ENCODE data around the gene KLHL28. TPM values are rescaled to one million over a fixed set of nuclear protein-coding genes. Genes with fewer than 3 reads are reported as not detected.

KLHL28 gene
- polyA plus RNA-seq, 3 donors = 4.1 to 16.8 (median 16.4) TPM

DNA sequence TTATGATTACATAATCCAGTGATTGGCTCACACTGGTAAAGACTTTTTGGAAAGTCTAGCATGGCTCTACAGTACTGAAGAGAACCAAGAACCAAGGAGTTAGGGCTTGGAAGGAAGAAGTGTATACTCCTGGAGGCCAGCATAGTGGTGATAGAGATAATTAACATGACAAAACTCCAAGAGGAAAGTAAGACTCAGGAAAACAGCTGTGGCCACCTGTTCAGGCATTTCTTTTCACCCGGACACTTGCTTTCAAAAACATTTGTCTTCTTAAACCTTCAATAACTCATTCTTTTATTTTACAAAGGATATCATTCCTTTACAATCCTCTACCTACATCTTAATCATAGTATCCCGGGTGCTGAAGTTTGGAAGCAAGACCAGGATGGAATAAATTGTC is 50.9 kb downstream of the KLHL28 start:
- Histone ChIP-seq H3K27me3 (ENCODE audit: control insufficient read depth in 2 of 2, insufficient read depth in 2 of 2, low read length in 2 of 2) (peaks cover 40 to 50% of the 10 kb centered on the region in 2 donors), H3K4me2 (replicated peaks; ENCODE audit: extremely low read depth, low read length, poor library complexity, severe bottlenecking) (no peak overlapping the region), H3K36me3 (replicated peaks in 1 of 2; ENCODE audit: control insufficient read depth in 1 of 2, insufficient read depth in 2 of 2, low read length in 2 of 2) (no peaks in the 10 kb centered on the region), H3K9ac (ENCODE audit: insufficient read depth, low read length, poor library complexity, severe bottlenecking) (no peak overlapping the region), H3K4me3 (replicated peaks in 1 of 3; ENCODE audit: low read depth in 2 of 3, low read length in 3 of 3) (no peak overlapping the region), H3K79me2 (ENCODE audit: insufficient read depth, low read length) (no peaks in the 10 kb centered on the region), H4K20me1 (ENCODE audit: insufficient read depth, low read length) (no peaks in the 10 kb centered on the region), H3K4me1 (ENCODE audit: control insufficient read depth in 1 of 2, insufficient read depth in 2 of 2, low read length in 2 of 2) (peaks cover 0 to 7% of the 10 kb centered on the region in 2 donors), H2AFZ (ENCODE audit: insufficient read depth, low read depth, low read length, poor library complexity, severe bottlenecking) (no peak overlapping the region), H3K9me3 (replicated peaks in 1 of 2; ENCODE audit: control insufficient read depth in 1 of 2, insufficient read depth in 1 of 2, low read length in 2 of 2) (peaks cover 9 to 27% of the 10 kb centered on the region in 2 donors), H3K27ac (ENCODE audit: low read depth in 1 of 2, low read length in 2 of 2) (no peak overlapping the region)
- intact Hi-C loops (cut with micrococcal nuclease) = no loop called here
- H3K4me3 Mint-ChIP-seq = peak overlapping the region in 1 of 2 donors; percentile 54
- H3K27ac Mint-ChIP-seq = no peak overlapping the region
- WGBS (ENCODE audit: insufficient coverage) = no CpG with 5 or more reads among the region's 2 CpGs
- H3K27me3 Mint-ChIP-seq (ENCODE audit: low read depth in 3 of 3) = peaks cover 38 to 51% (median 39%) of the 10 kb centered on the region in 3 donors
- TF ChIP-seq, protein P1, sequence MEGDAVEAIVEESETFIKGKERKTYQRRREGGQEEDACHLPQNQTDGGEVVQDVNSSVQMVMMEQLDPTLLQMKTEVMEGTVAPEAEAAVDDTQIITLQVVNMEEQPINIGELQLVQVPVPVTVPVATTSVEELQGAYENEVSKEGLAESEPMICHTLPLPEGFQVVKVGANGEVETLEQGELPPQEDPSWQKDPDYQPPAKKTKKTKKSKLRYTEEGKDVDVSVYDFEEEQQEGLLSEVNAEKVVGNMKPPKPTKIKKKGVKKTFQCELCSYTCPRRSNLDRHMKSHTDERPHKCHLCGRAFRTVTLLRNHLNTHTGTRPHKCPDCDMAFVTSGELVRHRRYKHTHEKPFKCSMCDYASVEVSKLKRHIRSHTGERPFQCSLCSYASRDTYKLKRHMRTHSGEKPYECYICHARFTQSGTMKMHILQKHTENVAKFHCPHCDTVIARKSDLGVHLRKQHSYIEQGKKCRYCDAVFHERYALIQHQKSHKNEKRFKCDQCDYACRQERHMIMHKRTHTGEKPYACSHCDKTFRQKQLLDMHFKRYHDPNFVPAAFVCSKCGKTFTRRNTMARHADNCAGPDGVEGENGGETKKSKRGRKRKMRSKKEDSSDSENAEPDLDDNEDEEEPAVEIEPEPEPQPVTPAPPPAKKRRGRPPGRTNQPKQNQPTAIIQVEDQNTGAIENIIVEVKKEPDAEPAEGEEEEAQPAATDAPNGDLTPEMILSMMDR (IDR thresholded peaks at IDR 0.05) = no peak
- H3K4me1 Mint-ChIP-seq = peaks cover 7% of the 10 kb centered on the region
- peaks cover 5 to 13% of the 10 kb centered on the region in 2 donors for H3K36me3 Mint-ChIP-seq
- no peak for DNase-seq
- peaks cover 6 to 18% (median 13%) of the 10 kb centered on the region in 7 donors for H3K9me3 Mint-ChIP-seq

DNA sequence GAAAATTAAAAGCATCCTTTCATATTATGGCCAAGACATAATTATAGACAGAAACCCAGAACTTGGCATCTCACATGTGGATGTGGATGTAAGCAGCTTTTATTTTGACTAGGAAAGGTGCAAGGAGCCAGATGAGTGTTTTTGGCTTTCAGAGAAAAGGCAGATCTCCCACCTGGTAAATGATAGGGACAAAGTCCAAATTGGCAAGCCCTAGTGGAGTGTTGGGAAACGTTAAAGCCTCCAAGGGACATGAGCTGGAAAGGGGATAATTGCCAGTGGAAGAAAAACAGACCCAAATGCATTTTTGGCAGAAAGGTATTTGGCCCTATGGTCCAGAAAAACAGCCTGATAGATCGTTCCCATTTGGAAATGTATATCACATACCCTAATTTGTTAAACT is 60.1 kb downstream of the KLHL28 start:
- no peak overlapping the region for H3K4me2 ChIP-seq (replicated peaks; ENCODE audit: extremely low read depth, low read length, poor library complexity, severe bottlenecking)
- peaks cover 4% of the 10 kb centered on the region in 2 donors for H3K36me3 Mint-ChIP-seq
- no peak overlapping the region for H3K4me3 ChIP-seq (replicated peaks in 1 of 3; ENCODE audit: low read depth in 2 of 3, low read length in 3 of 3)
- H3K27ac ChIP-seq (ENCODE audit: low read depth in 1 of 2, low read length in 2 of 2) = no peak overlapping the region
- H3K4me1 Mint-ChIP-seq = peaks cover 12% of the 10 kb centered on the region
- H3K9me3 ChIP-seq (replicated peaks in 1 of 2; ENCODE audit: control insufficient read depth in 1 of 2, insufficient read depth in 1 of 2, low read length in 2 of 2) = no peaks in the 10 kb centered on the region
- H3K27me3 Mint-ChIP-seq (ENCODE audit: low read depth in 3 of 3) = peaks cover 0 to 5% (median 0%) of the 10 kb centered on the region in 3 donors
- H3K27ac Mint-ChIP-seq = no peak overlapping the region
- H4K20me1 ChIP-seq (ENCODE audit: insufficient read depth, low read length) = no peaks in the 10 kb centered on the region
- TF ChIP-seq, protein P1 (IDR thresholded peaks at IDR 0.05) = no peak
- H3K36me3 ChIP-seq (replicated peaks in 1 of 2; ENCODE audit: control insufficient read depth in 1 of 2, insufficient read depth in 2 of 2, low read length in 2 of 2) = peaks cover 0 to 3% of the 10 kb centered on the region in 2 donors
- H3K79me2 ChIP-seq (ENCODE audit: insufficient read depth, low read length) = no peaks in the 10 kb centered on the region
- intact Hi-C loops (cut with micrococcal nuclease) = no loop called here
- H3K9me3 Mint-ChIP-seq = peaks cover 0 to 3% (median 0%) of the 10 kb centered on the region in 7 donors
- DNase-seq = no peak
- no peak overlapping the region for H3K9ac ChIP-seq (ENCODE audit: insufficient read depth, low read length, poor library complexity, severe bottlenecking)
- peaks cover 6 to 8% of the 10 kb centered on the region in 2 donors for H3K4me1 ChIP-seq (ENCODE audit: control insufficient read depth in 1 of 2, insufficient read depth in 2 of 2, low read length in 2 of 2)
- WGBS (ENCODE audit: insufficient coverage) = 83% methylated on average over 2 of the region's 2 CpGs
- no peak overlapping the region for H2AFZ ChIP-seq (ENCODE audit: insufficient read depth, low read depth, low read length, poor library complexity, severe bottlenecking)
- H3K4me3 Mint-ChIP-seq = no peak overlapping the region
- no peaks in the 10 kb centered on the region for H3K27me3 ChIP-seq (ENCODE audit: control insufficient read depth in 2 of 2, insufficient read depth in 2 of 2, low read length in 2 of 2)

All from CD14-positive monocyte (primary cell).